HepG2 (cell line): ENCODE data around the gene MEGF10. TPM values are rescaled to one million over a fixed set of nuclear protein-coding genes. Genes with fewer than 3 reads are reported as not detected.

Experiments
- ATAC-seq: fragments of 200-7000 bp; cut with Tn5 transposase; 3 replicates; pipeline ENCODE4 v1.9.1; 2020; ENCODE audit warnings: mild to moderate bottlenecking, moderate library complexity
- BruUV-seq: library from RNA; stranded (reverse); fragments of 400-500 nt; replicated peaks from 2 replicates; lab custom pipeline; 2021; lab: Mats Ljungman, UMichigan
- CTCF ChIA-PET: fragments of 300-600 bp; formaldehyde crosslinking; extraction: SDS; loops from one replicate; lab custom pipeline; 2021; ENCODE audit warnings: low total read pairs, inconsistent platforms, low intra/inter-chr PET ratio; lab: Yijun Ruan, JAX
- POLR2A ChIA-PET: fragments of 350-600 bp; sonication (Branson Sonifier 250); formaldehyde crosslinking; loops from one replicate; lab custom pipeline; 2020; ENCODE audit warnings: antibody characterized with exemption, inconsistent platforms; lab: Yijun Ruan, JAX
- DNase-seq: peaks from one replicate; pipeline ENCODE4 v3.0.0-alpha.2; 2015; ENCODE audit warnings: low spot score
- FAIRE-seq: peaks from 3 replicates; lab custom pipeline; 2011; peaks lifted over from hg19 to GRCh38; lab: Jason Lieb, UNC
- H2AFZ ChIP-seq: one replicate; pipeline ENCODE4 v1.6.1; 2011; ENCODE audit warnings: low read length, inconsistent platforms
- H3K27ac ChIP-seq: fragments of 300-600 bp; 3 replicates; pipeline ENCODE4 v1.8.0; 2011; ENCODE audit warnings: mixed run types, mild to moderate bottlenecking, mixed read lengths, low read length, inconsistent platforms; ENCODE audit not compliant: insufficient read depth; ENCODE audit errors: extremely low read length
- H3K27me3 ChIP-seq, 2 experiments: fragments of 200-600 bp in 1 of 2; 2 replicates in 1 of 2; 3 replicates in 1 of 2; pipeline versions ENCODE4 v1.6.0 to v1.8.0; 2011; ENCODE audit warnings: low read length in 2 of 2, mild to moderate bottlenecking in 2 of 2, moderate library complexity in 2 of 2, inconsistent platforms in 1 of 2; ENCODE audit not compliant: insufficient read depth in 2 of 2, control insufficient read depth in 1 of 2
- H3K36me3 ChIP-seq, 2 experiments: fragments of 200-600 bp in 1 of 2; replicated peaks in 1 of 2; 2 replicates in 1 of 2; 3 replicates in 1 of 2; pipeline versions ENCODE4 v1.5.1 to v1.8.0; 2011; ENCODE audit warnings: low read length in 2 of 2, inconsistent platforms in 1 of 2; ENCODE audit not compliant: insufficient read depth in 2 of 2, control insufficient read depth in 1 of 2
- H3K4me1 ChIP-seq: 2 replicates; pipeline ENCODE4 v1.5.1; 2012; ENCODE audit warnings: low read length, inconsistent platforms; ENCODE audit not compliant: insufficient read depth
- H3K4me2 ChIP-seq: 2 replicates; pipeline ENCODE4 v1.6.0; 2011; ENCODE audit warnings: low read depth, low read length, inconsistent platforms
- H3K4me3 ChIP-seq, 3 experiments: fragments of 200-600 bp in 1 of 3; sonication (generic), shearing (Covaris generic) in 1 of 3; replicated peaks in 1 of 3; 2 replicates each; pipeline ENCODE4 v1.5.1; 2011 to 2016; ENCODE audit warnings: low read length in 3 of 3, inconsistent platforms in 2 of 3, low read depth in 2 of 3, mild to moderate bottlenecking in 2 of 3, control low read depth in 1 of 3, mixed read lengths in 1 of 3; ENCODE audit not compliant: insufficient read depth in 1 of 3
- H3K79me2 ChIP-seq: one replicate; pipeline ENCODE4 v1.6.1; 2011; ENCODE audit warnings: low read length, inconsistent platforms; ENCODE audit not compliant: insufficient read depth
- H3K9ac ChIP-seq: 2 replicates; pipeline ENCODE4 v1.6.0; 2011; ENCODE audit warnings: mild to moderate bottlenecking, low read depth, low read length, inconsistent platforms; ENCODE audit not compliant: insufficient read depth
- H3K9me3 ChIP-seq: 2 replicates; pipeline ENCODE4 v1.5.1; 2012; ENCODE audit warnings: mild to moderate bottlenecking, low read length
- H4K20me1 ChIP-seq: 2 replicates; pipeline ENCODE4 v1.6.0; 2011; ENCODE audit warnings: inconsistent platforms, mild to moderate bottlenecking, low read length, moderate library complexity; ENCODE audit not compliant: insufficient read depth
- CHD4 ChIP-seq: fragments of 200-600 bp; sonication (generic); IDR thresholded peaks from 2 replicates; pipeline ENCODE4 v1.7.0; 2017; ENCODE audit warnings: mild to moderate bottlenecking, low read length, borderline replicate concordance
- DPF2 ChIP-seq: sonication (generic); formaldehyde crosslinking; IDR thresholded peaks from 2 replicates; pipeline ENCODE4 v1.4.0; 2020; ENCODE audit warnings: mild to moderate bottlenecking, low read depth, missing genetic modification reagents, borderline replicate concordance
- MTA3 ChIP-seq: sonication (generic); formaldehyde crosslinking; IDR thresholded peaks from 2 replicates; pipeline ENCODE4 v1.4.0; 2020; ENCODE audit warnings: missing genetic modification reagents
- NCOA5 ChIP-seq: sonication (generic); formaldehyde crosslinking; IDR thresholded peaks from 2 replicates; pipeline ENCODE4 v1.4.0; 2020; ENCODE audit warnings: missing genetic modification reagents
- NFYB ChIP-seq: sonication (generic); formaldehyde crosslinking; IDR thresholded peaks from 2 replicates; pipeline ENCODE4 v1.4.0; 2020; ENCODE audit warnings: missing genetic modification reagents
- RXRB ChIP-seq: IDR thresholded peaks from 2 replicates; pipeline ENCODE4 v1.6.1; 2016; ENCODE audit warnings: borderline replicate concordance, missing genetic modification reagents, missing compliant biosample characterization
- ZFP36L1 ChIP-seq: sonication (generic); formaldehyde crosslinking; IDR thresholded peaks from 2 replicates; pipeline ENCODE4 v1.8.0; 2022; ENCODE audit warnings: mild to moderate bottlenecking, missing genetic modification reagents, moderate library complexity
- ZFY ChIP-seq: sonication (generic); formaldehyde crosslinking; IDR thresholded peaks from 2 replicates; pipeline ENCODE4 v1.4.0; 2020; ENCODE audit warnings: missing genetic modification reagents
- ZNF253 ChIP-seq: sonication (generic); formaldehyde crosslinking; IDR thresholded peaks from 2 replicates; pipeline ENCODE4 v1.8.0; 2022; ENCODE audit warnings: mild to moderate bottlenecking, missing genetic modification reagents, borderline replicate concordance
- ZNF549 ChIP-seq: sonication (generic); formaldehyde crosslinking; IDR thresholded peaks from 2 replicates; pipeline ENCODE4 v1.5.0; 2020; ENCODE audit warnings: missing genetic modification reagents
- WGBS: methylation state at CpG from one replicate; pipeline ENCODE4 v1.1.6; 2017; ENCODE audit warnings: low lambda C conversion rate; 5-methylcytosine and 5-hydroxymethylcytosine counted together
- in situ Hi-C: cut with HindIII; loops from 2 replicates; pipeline ENCODE4 v1.10.0; 2017; ENCODE audit warnings: low pct_unique_long_range_greater_than_20kb; ENCODE audit not compliant: extremely low pct_ligation_motif_present
- intact Hi-C: fragments of 100-400 bp; cut with micrococcal nuclease; formaldehyde crosslinking; loops from one replicate; pipeline ENCODE4 v1.10.0; 2022; ENCODE audit not compliant: unreplicated experiment
- polyA plus RNA-seq, 8 experiments: library from polyadenylated mRNA; depleted of rRNA in 3 of 8; stranded (reverse) in 7 of 8; unstranded in 1 of 8; fragments of >200 nt; fragmentation: Illumina TruSeq in 4 of 8; extraction: Trizol in 4 of 8; gene quantifications; 2 replicates each; pipeline versions ENCODE4 v1.2.1 to v1.2.3, GENCODE V29; 2011 to 2016; ENCODE audit warnings: low read depth in 4 of 8, missing spikeins in 1 of 8, mixed read lengths in 1 of 8; ENCODE audit not compliant: insufficient read depth in 1 of 8
- total RNA-seq, 5 experiments: library from RNA; depleted of rRNA; stranded (reverse); fragments of >200 nt; fragmentation: Illumina TruSeq; extraction: Trizol; gene quantifications; 2 replicates each; pipeline ENCODE4 v1.2.3, GENCODE V29; 2016; ENCODE audit warnings: low read depth in 1 of 5
- TF ChIP-seq, protein P1 (sequence below): sonication (generic); formaldehyde crosslinking; IDR thresholded peaks from 2 replicates; pipeline ENCODE4 v1.8.0; 2022; ENCODE audit warnings: missing genetic modification reagents, mild to moderate bottlenecking, inconsistent platforms, borderline replicate concordance

MEGF10 gene
- total and polyA plus RNA-seq, 2 of the 13 experiments (the other 11 are each of a cell fraction or from before 2014, with no cell fraction given), result not detected

GRCh38 chr5:127313379-127313778, 22.8 kb downstream of the MEGF10 start:
- Histone ChIP-seq H3K9ac (no peak overlapping the region), H4K20me1 (no peaks in the 10 kb centered on the region), H3K4me3 (no peak overlapping the region), H3K79me2 (no peaks in the 10 kb centered on the region), H3K4me1 (no peaks in the 10 kb centered on the region), H3K27me3 (no peaks in the 10 kb centered on the region), H3K36me3 (no peaks in the 10 kb centered on the region), H3K4me2 (no peak overlapping the region), H3K9me3 (no peaks in the 10 kb centered on the region), H2AFZ (no peak overlapping the region), H3K27ac (no peak overlapping the region)
- ChIA-PET CTCF (interaction anchor here (1.1 to 2.7 kb wide), 3 partner anchors 23 to 656 kb away, joined by 3 to 11 read pairs (median 6); partner anchors contain the start of gene MEGF10), POLR2A (no interaction called here)
- TF ChIP-seq DPF2 (CRISPR knock-in tag) (no peak), MTA3 (CRISPR knock-in tag) (no peak), RXRB (CRISPR knock-in tag) (no peak), ZNF549 (CRISPR knock-in tag) (no peak), ZNF253 (CRISPR knock-in tag) (no peak), NFYB (no peak), CHD4 (no peak), ZFY (CRISPR knock-in tag) (no peak), ZFP36L1 (CRISPR knock-in tag) (no peak), NCOA5 (CRISPR knock-in tag) (no peak)
- TF ChIP-seq, protein P1, sequence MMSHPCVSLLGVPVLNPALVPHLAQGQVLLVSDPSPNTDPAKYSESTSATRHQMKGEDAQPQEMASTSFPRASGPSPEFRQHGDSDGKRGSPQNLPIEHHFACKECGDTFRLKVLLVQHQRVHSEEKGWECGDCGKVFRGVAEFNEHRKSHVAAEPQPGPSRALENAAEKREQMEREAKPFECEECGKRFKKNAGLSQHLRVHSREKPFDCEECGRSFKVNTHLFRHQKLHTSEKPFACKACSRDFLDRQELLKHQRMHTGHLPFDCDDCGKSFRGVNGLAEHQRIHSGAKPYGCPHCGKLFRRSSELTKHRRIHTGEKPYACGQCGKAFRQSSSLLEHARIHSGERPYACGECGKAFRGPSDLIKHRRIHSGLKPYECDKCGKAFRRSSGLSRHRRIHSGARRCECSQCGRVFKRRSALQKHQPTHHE, result no peak
- no peak for ATAC-seq
- BruUV-seq, result no TSS peak
- intact Hi-C loops, result loop anchor here (5.0 kb wide), 1 partner anchor 656 kb away; no protein-coding TSS in a partner anchor
- DNase-seq, result no peak
- 33% methylated on average over 3 of the region's 3 CpGs for WGBS
- in situ Hi-C loops, result loop anchor here (10.0 kb wide), 1 partner anchor 659 kb away; no protein-coding TSS in a partner anchor
- no peak for FAIRE-seq
